ENCODE data around the gene SLC23A1.

The SLC23A1 gene

DNA sequence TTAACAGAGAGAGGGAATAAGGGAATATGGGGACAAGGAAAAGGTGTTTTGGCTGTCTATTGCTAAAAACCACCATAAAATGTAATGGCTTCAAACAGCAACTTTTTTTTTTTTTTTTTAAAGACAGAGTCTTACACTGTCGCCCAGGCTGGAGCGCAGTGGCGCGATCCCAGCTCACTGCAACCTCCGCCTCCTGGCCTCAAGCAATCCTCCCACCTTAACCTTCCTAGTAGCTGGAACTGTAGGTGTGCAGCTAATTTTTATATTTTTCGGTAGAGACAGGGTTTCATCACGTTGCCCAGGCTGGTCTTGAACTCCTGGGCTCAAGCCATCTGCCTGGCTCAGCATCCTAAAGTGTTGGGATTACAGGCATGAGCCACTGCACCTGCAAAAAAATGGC, 25.1 kb upstream of the SLC23A1 start:
- no peak for TF ChIP-seq Cebpa-rat (IDR thresholded peaks at IDR 0.05)
- H3K27me3 ChIP-seq: no peaks in the 10 kb centered on the region
- H4K20me1 ChIP-seq: no peaks in the 10 kb centered on the region
- no peak overlapping the region for H3K4me3 ChIP-seq
- no peaks in the 10 kb centered on the region for H3K9me3 ChIP-seq
- no peak overlapping the region for H3K27ac ChIP-seq
- H3K9ac ChIP-seq: no peak overlapping the region
- H3K4me1 ChIP-seq: peaks cover 68% of the 10 kb centered on the region
- peak overlapping the region; percentile 47; the same call in 1 of the 2 replicates for H3K4me2 ChIP-seq
- 0 out of 2 replicates have a peak, but pooled peaks cover 6% of the 10 kb centered on the region for H3K36me3 ChIP-seq

DNA sequence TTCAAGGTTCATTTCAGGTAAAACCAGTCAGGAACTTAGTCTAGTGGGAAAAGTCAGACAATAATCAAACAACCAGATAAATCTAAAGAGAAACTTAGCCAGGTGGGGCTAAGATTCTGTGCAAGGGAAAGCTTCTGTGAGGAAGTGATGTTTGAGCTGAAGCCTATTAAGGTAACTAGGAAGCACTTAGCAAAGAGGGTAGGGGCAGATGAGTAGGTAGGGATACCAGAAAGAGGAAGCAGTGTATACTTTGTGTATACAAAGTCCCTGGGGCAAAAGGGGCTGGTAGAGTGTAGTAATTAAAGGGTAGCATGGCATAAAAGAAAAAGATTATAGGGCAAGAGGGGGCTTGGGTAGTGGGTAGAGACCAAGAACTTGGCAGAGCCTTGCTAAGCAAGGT, 24.4 kb upstream of the SLC23A1 start:
- Histone ChIP-seq H3K4me1 (peaks cover 74% of the 10 kb centered on the region), H3K9me3 (no peaks in the 10 kb centered on the region), H3K9ac (no peak overlapping the region), H3K27ac (no peak overlapping the region), H3K36me3 (0 out of 2 replicates have a peak, but pooled peaks cover 1% of the 10 kb centered on the region), H4K20me1 (no peaks in the 10 kb centered on the region), H3K4me3 (no peak overlapping the region), H3K4me2 (peak overlapping the region; percentile 47), H3K27me3 (no peaks in the 10 kb centered on the region)
- TF ChIP-seq Cebpa-rat (IDR thresholded peaks at IDR 0.05): no peak

GRCh38 chr5:139406963-139407362, 23.9 kb upstream of the SLC23A1 start:
- Histone ChIP-seq H3K4me2 (no peak overlapping the region; the same call in 1 of the 2 replicates), H3K9me3 (no peaks in the 10 kb centered on the region), H3K9ac (no peak overlapping the region), H3K4me3 (no peak overlapping the region), H3K27ac (no peak overlapping the region), H3K27me3 (no peaks in the 10 kb centered on the region), H3K36me3 (no peaks in the 10 kb centered on the region), H3K4me1 (peaks cover 76% of the 10 kb centered on the region), H4K20me1 (no peaks in the 10 kb centered on the region)
- TF ChIP-seq Cebpa-rat (IDR thresholded peaks at IDR 0.05): no peak

GRCh38 chr5:139404484-139404840, 21.4 kb upstream of the SLC23A1 start:
- TF ChIP-seq Cebpa-rat (IDR thresholded peaks at IDR 0.05): no peak
- H3K27ac ChIP-seq: peak overlapping the region; percentile 81

DNA sequence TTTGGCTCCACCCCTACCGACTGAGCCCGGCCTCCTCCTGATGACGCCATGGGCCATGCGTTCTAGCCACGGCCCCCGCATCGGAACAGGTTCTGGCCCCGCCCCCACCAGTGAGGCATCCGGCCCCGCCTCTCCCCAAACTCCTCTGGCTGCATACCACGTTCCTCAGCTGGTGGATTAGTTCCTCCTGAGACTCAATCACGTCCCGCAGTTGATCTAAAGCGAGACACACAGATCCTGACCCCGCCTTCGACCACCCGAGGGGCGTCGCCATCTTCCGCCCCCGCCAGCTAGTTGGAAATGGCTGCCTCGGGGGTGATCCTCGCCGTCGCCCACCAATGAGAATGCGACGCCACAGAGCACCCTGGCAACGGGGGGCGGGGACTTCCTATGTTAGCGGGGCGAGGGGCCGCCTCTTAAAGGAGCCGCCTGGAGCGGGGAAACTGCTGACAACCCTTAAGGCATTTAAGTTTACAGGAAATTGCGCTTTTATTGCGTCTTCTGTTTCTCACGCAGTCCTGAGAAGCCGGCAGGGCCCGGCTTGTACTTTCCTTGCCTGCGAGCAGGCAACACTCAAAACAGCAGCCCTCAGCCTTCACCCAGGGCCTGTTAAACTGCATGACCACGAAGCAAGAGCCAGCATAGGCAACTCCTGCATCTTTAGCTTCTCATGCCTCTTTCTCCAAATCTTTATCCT, 20.8 kb upstream of the SLC23A1 start, which contains the start of gene SPATA24:
Gene SPATA24 (minus strand): TSS at position 303 of the 697 bp plus-strand sequence. CDS start 29 bp downstream, at position 274.
- no peaks in the 10 kb centered on the region for H3K27me3 ChIP-seq
- TF ChIP-seq Cebpa-rat (IDR thresholded peaks at IDR 0.05): no peak
- peak within 1 kb of the TSS; percentile 64 for H3K4me3 ChIP-seq
- H3K9ac ChIP-seq: peak within 1 kb of the TSS; percentile 75
- H3K9me3 ChIP-seq: no peaks in the 10 kb centered on the region
- H3K4me1 ChIP-seq: peaks cover 71% of the 10 kb centered on the region
- H3K36me3 ChIP-seq: peaks cover 7% of the 10 kb centered on the region; the same call in 1 of the 2 replicates
- H3K4me2 ChIP-seq: peak within 1 kb of the TSS; percentile 89
- peak within 1 kb of the TSS; percentile 81 for H3K27ac ChIP-seq
- no peaks in the 10 kb centered on the region for H4K20me1 ChIP-seq

More at GRCh38 chr5:139404484-139404840, 21.4 kb upstream of the SLC23A1 start:
- peaks cover 69% of the 10 kb centered on the region for H3K4me1 ChIP-seq
- H3K9me3 ChIP-seq: no peaks in the 10 kb centered on the region
- peak overlapping the region; percentile 75 for H3K9ac ChIP-seq
- H4K20me1 ChIP-seq: no peaks in the 10 kb centered on the region
- H3K27me3 ChIP-seq: no peaks in the 10 kb centered on the region
- peaks cover 7% of the 10 kb centered on the region; the same call in 1 of the 2 replicates for H3K36me3 ChIP-seq
- H3K4me3 ChIP-seq: peak overlapping the region; percentile 64
- peak overlapping the region; percentile 89 for H3K4me2 ChIP-seq

DNA sequence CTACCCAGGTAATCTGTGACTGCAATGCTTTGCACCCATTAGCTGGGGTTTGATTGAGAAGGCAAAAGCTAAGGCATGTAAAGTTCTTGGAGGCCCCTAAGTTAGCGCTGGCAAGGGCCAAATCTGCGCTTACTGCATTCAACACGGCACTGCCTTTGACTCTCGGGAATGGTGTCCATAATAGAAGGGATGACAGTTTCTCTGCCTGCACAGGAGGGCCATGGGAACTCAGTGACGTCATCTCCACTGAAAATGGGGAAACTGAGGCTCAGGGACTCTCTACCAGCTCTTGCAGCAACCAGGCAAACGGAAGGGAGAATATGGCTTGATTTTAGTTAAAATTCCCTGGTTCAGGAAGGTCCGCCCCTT, 20.3 kb upstream of the SLC23A1 start:
- TF ChIP-seq Cebpa-rat (IDR thresholded peaks at IDR 0.05): no peak
- Histone ChIP-seq H3K27me3 (no peaks in the 10 kb centered on the region), H3K27ac (peak overlapping the region; percentile 81), H3K4me3 (peak overlapping the region; percentile 64), H3K9me3 (no peaks in the 10 kb centered on the region), H3K4me1 (peaks cover 69% of the 10 kb centered on the region), H3K36me3 (peaks cover 7% of the 10 kb centered on the region; the same call in 1 of the 2 replicates), H4K20me1 (no peaks in the 10 kb centered on the region), H3K4me2 (peak overlapping the region; percentile 89), H3K9ac (peak overlapping the region; percentile 75)

- Histone ChIP-seq H3K36me3 (peaks cover 7% of the 10 kb centered on the region; the same call in 1 of the 2 replicates), H4K20me1 (no peaks in the 10 kb centered on the region), H3K27ac (peak overlapping the region; percentile 81; the same call in 1 of the 2 replicates), H3K4me1 (peaks cover 69% of the 10 kb centered on the region), H3K27me3 (no peaks in the 10 kb centered on the region), H3K9ac (peak overlapping the region; percentile 75; the same call in 1 of the 2 replicates), H3K9me3 (no peaks in the 10 kb centered on the region), H3K4me3 (no peak overlapping the region), H3K4me2 (peak overlapping the region; percentile 89)
- TF ChIP-seq Cebpa-rat (IDR thresholded peaks at IDR 0.05): no peak
Measured at GRCh38 chr5:139402561-139403158, 19.6 kb upstream of the SLC23A1 start.

DNA sequence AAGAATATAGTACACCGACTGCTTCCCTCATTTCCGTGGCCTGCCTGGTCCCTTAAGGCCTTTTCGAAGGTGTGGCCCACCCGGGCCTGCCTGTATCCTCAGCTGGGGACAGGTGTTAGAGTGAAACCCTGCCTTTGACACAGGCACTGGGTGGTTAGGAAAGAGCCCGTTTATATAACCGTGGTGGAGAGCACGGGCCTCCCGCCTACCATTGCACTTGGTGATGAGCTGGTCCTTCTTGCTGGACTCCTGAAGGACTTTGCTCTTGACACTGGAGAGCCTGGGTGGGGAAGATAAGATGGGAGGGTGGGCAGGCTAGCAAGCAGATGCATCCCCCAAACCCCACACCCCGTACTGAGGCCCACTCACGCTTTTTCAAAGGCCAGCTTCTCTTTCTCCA, 18.4 kb upstream of the SLC23A1 start:
- Histone ChIP-seq H3K4me1 (peaks cover 68% of the 10 kb centered on the region), H3K9ac (no peak overlapping the region), H3K9me3 (no peaks in the 10 kb centered on the region), H3K27me3 (no peaks in the 10 kb centered on the region), H3K4me3 (no peak overlapping the region), H3K4me2 (no peak overlapping the region), H3K27ac (no peak overlapping the region), H3K36me3 (peaks cover 16% of the 10 kb centered on the region), H4K20me1 (peaks cover 6% of the 10 kb centered on the region)
- no peak for TF ChIP-seq Cebpa-rat (IDR thresholded peaks at IDR 0.05)

DNA sequence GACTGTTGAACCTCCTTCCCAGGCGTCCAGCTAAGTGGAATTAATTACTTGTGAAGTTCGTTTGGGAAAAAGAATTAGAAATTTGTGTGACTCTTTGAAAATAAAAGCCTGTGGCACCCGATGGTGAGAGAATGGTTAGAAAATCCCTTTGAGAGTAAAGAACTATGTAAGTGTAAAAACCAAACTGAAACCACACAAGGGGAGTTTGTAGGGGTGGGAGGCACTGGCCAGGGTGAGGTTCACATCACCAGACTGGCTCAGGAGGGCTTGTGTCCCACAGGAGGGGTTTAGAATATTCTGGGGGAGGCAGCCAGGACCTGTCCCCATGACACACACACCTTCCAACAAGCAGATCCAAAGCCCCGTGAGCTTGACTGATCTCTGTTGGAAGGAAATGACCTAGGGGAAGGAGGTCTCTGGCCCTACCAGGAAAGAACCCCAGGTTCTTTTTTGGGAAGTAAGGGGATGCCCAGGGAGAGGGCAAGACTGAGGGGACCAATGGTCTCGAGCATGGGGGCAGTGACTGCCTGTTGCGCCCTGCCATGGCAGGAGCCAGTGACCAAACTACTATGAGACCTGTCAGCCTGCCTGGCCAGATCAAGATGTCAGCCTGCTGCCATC, 16.5 kb upstream of the SLC23A1 start:
- peaks cover 35% of the 10 kb centered on the region for H3K36me3 ChIP-seq
- H3K4me3 ChIP-seq: no peak overlapping the region
- H3K9me3 ChIP-seq: no peaks in the 10 kb centered on the region
- no peak overlapping the region for H3K27ac ChIP-seq
- peaks cover 68% of the 10 kb centered on the region for H3K4me1 ChIP-seq
- no peaks in the 10 kb centered on the region for H3K27me3 ChIP-seq
- no peak overlapping the region for H3K9ac ChIP-seq
- peaks cover 26% of the 10 kb centered on the region for H4K20me1 ChIP-seq
- peak overlapping the region; percentile 8; the same call in 1 of the 2 replicates for H3K4me2 ChIP-seq
- no peak for TF ChIP-seq Cebpa-rat (IDR thresholded peaks at IDR 0.05)

DNA sequence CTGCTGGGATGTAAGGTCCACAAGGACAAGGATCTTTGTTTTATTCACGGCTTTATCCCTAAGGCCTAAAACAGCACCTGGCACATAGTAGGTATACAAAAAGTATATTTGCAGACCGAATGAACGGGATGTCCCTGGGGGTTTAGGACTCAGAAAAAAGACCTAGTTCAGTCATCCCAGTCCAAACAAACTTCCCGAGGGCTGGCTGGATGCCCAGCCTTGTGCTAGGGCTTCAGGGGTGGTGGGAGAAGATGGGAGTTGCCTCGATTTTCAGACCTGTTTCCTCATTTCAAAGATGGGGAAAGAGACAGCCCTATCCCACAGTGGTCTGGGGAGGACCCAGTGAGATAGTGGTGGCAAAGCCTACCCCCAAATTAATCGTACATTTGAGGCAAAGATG, 14.8 kb upstream of the SLC23A1 start:
- Histone ChIP-seq H4K20me1 (peaks cover 29% of the 10 kb centered on the region), H3K4me2 (peak overlapping the region; percentile 0; the same call in 1 of the 2 replicates), H3K27ac (no peak overlapping the region)

More for the DNA sequence above, 14.8 kb upstream of the SLC23A1 start:
- H3K27me3 ChIP-seq: no peaks in the 10 kb centered on the region
- H3K4me1 ChIP-seq: peaks cover 59% of the 10 kb centered on the region
- no peaks in the 10 kb centered on the region for H3K9me3 ChIP-seq
- no peak overlapping the region for H3K9ac ChIP-seq
- no peak overlapping the region for H3K4me3 ChIP-seq
- peaks cover 36% of the 10 kb centered on the region for H3K36me3 ChIP-seq
- no peak for TF ChIP-seq Cebpa-rat (IDR thresholded peaks at IDR 0.05)

Measured in BLaER1 (cell line).